Smooth muscle cell (in vitro differentiated cells): ENCODE data around the gene ASCL2. TPM values are rescaled to one million over a fixed set of nuclear protein-coding genes. Genes with fewer than 3 reads are reported as not detected.
A peak's percentile ranks its signal among the peaks of the same experiment; 100 is the strongest.

Source experiments
- DNase-seq: peaks from one replicate; lab custom pipeline; 2025; ENCODE audit not compliant: unreplicated experiment; lab: John Stamatoyannopoulos, UW
- H2AFZ ChIP-seq: fragments of 200-600 bp; sonication (generic); 2 replicates; pipeline ENCODE4 v1.6.0; 2016; ENCODE audit warnings: antibody characterized with exemption, low read depth, mild to moderate bottlenecking
- H3F3A ChIP-seq: fragments of 200-600 bp; sonication (generic); 2 replicates; pipeline ENCODE4 v1.6.0; 2017; ENCODE audit warnings: antibody characterized with exemption, low read depth
- H3K27ac ChIP-seq: fragments of 200-600 bp; sonication (generic); 2 replicates; pipeline ENCODE4 v1.5.1; 2016; ENCODE audit warnings: low read depth, mild to moderate bottlenecking
- H3K27me3 ChIP-seq: fragments of 200-600 bp; sonication (generic); 2 replicates; pipeline ENCODE4 v1.6.1; 2016; ENCODE audit warnings: low read depth, mild to moderate bottlenecking
- H3K36me3 ChIP-seq: fragments of 200-600 bp; sonication (generic); 2 replicates; pipeline ENCODE4 v1.5.1; 2016; ENCODE audit warnings: low read depth
- H3K4me1 ChIP-seq: fragments of 200-600 bp; sonication (generic); 2 replicates; pipeline ENCODE4 v1.5.1; 2016; ENCODE audit warnings: low read depth
- H3K4me2 ChIP-seq: fragments of 200-600 bp; sonication (generic); 2 replicates; pipeline ENCODE4 v1.6.0; 2016; ENCODE audit warnings: mild to moderate bottlenecking
- H3K4me3 ChIP-seq: fragments of 200-600 bp; sonication (generic); 2 replicates; pipeline ENCODE4 v1.5.1; 2016; ENCODE audit warnings: mild to moderate bottlenecking
- H3K79me2 ChIP-seq: fragments of 200-600 bp; sonication (generic); 2 replicates; pipeline ENCODE4 v1.6.0; 2016; ENCODE audit warnings: low read depth, mild to moderate bottlenecking
- H3K9ac ChIP-seq: fragments of 200-600 bp; sonication (generic); 2 replicates; pipeline ENCODE4 v1.6.0; 2016; ENCODE audit warnings: low read depth
- H3K9me3 ChIP-seq: fragments of 200-600 bp; sonication (generic); replicated peaks from 2 replicates; pipeline ENCODE4 v1.5.1; 2016; ENCODE audit warnings: low read depth
- H4K20me1 ChIP-seq: fragments of 200-600 bp; sonication (generic); 2 replicates; pipeline ENCODE4 v1.6.0; 2016; ENCODE audit warnings: low read depth
- CTCF ChIP-seq: fragments of 200-600 bp; sonication (generic); IDR thresholded peaks from 2 replicates; pipeline ENCODE4 v1.5.1; 2017; ENCODE audit warnings: borderline replicate concordance, mild to moderate bottlenecking, antibody characterized with exemption; ENCODE audit not compliant: insufficient read depth, poor library complexity, severe bottlenecking
- WGBS: methylation state at CpG from one replicate; pipeline ENCODE4 v1.1.7; 2016; ENCODE audit warnings: low lambda C conversion rate; 5-methylcytosine and 5-hydroxymethylcytosine counted together
- polyA plus RNA-seq: library from polyadenylated mRNA; unstranded; fragments of >200 nt; fragmentation: Nextera tagmentation; extraction: Ambion mirVana; gene quantifications from 2 replicates; pipeline ENCODE4 v1.2.1, GENCODE V29; 2016
- total RNA-seq: library from RNA; depleted of rRNA; stranded (reverse); fragments of >200 nt; gene quantifications from 2 replicates; pipeline ENCODE4 v1.2.3, GENCODE V29; 2014

ASCL2 gene
- total and polyA plus RNA-seq, 2 experiments from 2014 or later = 0.33 TPM; not detected in 1

- no peak for TF ChIP-seq CTCF
- DNase-seq = no peak
- no peaks in the 10 kb centered on the region for H3F3A ChIP-seq
- no peaks in the 10 kb centered on the region for H4K20me1 ChIP-seq
- H3K9ac ChIP-seq = no peak overlapping the region
- peaks cover 4% of the 10 kb centered on the region for H3K4me1 ChIP-seq
- no peaks in the 10 kb centered on the region for H3K9me3 ChIP-seq
- H3K79me2 ChIP-seq = no peaks in the 10 kb centered on the region
- 52% methylated on average over 29 of the region's 45 CpGs for WGBS
- no peaks in the 10 kb centered on the region for H3K36me3 ChIP-seq
- H3K27ac ChIP-seq = no peak overlapping the region
- no peak overlapping the region for H3K4me2 ChIP-seq
- H3K4me3 ChIP-seq = no peak overlapping the region
- peaks cover 78% of the 10 kb centered on the region for H3K27me3 ChIP-seq
- H2AFZ ChIP-seq = no peak overlapping the region
Observed at GRCh38 chr11:2271327-2272227, 1.2 kb upstream of the ASCL2 start.

- DNase-seq = no peak
- Histone ChIP-seq H3F3A (no peaks in the 10 kb centered on the region), H4K20me1 (no peaks in the 10 kb centered on the region), H3K79me2 (no peaks in the 10 kb centered on the region), H3K4me3 (no peak overlapping the region), H3K9ac (no peak overlapping the region), H3K27ac (no peak overlapping the region), H3K9me3 (no peaks in the 10 kb centered on the region), H3K4me2 (peak overlapping the region; percentile 93), H3K36me3 (no peaks in the 10 kb centered on the region), H2AFZ (no peak overlapping the region), H3K4me1 (peaks cover 4% of the 10 kb centered on the region), H3K27me3 (peaks cover 78% of the 10 kb centered on the region)
- TF ChIP-seq CTCF = no peak
- 26% methylated on average over 24 of the region's 28 CpGs for WGBS
Observed at GRCh38 chr11:2271077-2271326, 614 bp upstream of the ASCL2 start.

DNA sequence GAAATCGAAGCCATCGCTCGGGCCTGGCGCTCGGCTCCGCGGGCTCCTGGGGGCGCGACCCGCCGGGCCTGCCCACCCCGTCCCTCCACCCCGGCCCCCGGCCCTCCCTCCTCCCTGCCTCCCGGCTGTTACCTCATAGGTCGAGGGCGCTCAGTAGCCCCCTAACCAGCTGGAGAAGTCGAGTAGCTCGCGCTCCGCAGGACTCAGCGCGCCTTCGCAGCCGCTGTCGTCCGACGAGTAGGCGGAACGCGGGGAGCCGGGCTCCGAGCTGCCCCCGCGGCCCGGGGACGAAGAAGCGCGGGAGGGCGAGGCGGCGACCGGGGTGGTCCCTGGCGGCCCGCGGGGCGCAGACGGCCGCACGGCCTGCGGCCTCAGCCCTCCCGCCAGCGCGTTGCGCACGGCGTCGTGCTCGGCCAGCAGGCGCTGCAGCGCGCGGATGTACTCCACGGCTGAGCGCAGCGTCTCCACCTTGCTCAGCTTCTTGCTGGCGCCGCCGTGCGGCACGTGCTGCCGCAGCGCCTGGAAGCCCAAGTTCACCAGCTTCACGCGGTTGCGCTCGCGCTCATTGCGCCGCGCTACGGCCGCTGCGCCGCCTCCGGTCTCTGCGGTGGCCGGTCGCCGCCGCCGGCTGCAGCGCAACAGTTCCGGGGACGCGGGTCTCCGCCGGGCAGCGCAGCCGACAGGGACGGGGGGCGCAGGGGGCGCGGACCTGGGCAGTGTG lies 627 bp downstream of the ASCL2 start:
- no peaks in the 10 kb centered on the region for H3K9me3 ChIP-seq
- peak overlapping the region; percentile 93 for H3K4me2 ChIP-seq
- H3K27ac ChIP-seq = no peak overlapping the region
- H3K27me3 ChIP-seq = peaks cover 81% of the 10 kb centered on the region
- no peak for TF ChIP-seq CTCF
- no peak overlapping the region for H3K9ac ChIP-seq
- DNase-seq = no peak
- H3K4me3 ChIP-seq = peak overlapping the region; percentile 51
- H2AFZ ChIP-seq = peak overlapping the region; percentile 75
- H3K36me3 ChIP-seq = no peaks in the 10 kb centered on the region
- no peaks in the 10 kb centered on the region for H4K20me1 ChIP-seq
- peaks cover 4% of the 10 kb centered on the region for H3K4me1 ChIP-seq
- 5% methylated on average over 82 of the region's 104 CpGs for WGBS
- H3F3A ChIP-seq = no peaks in the 10 kb centered on the region
- no peaks in the 10 kb centered on the region for H3K79me2 ChIP-seq
